Measurements from ENCODE around the gene ARHGAP10. TPM values are rescaled to one million over a fixed set of nuclear protein-coding genes. Genes with fewer than 3 reads are reported as not detected.

The ARHGAP10 gene
- total RNA-seq, 4 donors from 2014 or later = 131 to 217 (median 206) TPM

GRCh38 chr4:147786031-147786430 is 54.1 kb downstream of the ARHGAP10 start:
- TF ChIP-seq EP300 (IDR thresholded peaks at IDR 0.05) (no peak), CTCF (IDR thresholded peaks at IDR 0.05) (no peak), POLR2A (IDR thresholded peaks at IDR 0.05) (no peak)
- Histone ChIP-seq H3K27me3 (no peaks in the 10 kb centered on the region), H3K27ac (peak overlapping the region in 2 of 4 donors; percentile 11 to 16), H3K4me1 (peaks cover 0 to 59% (median 17%) of the 10 kb centered on the region in 4 donors), H3K9me3 (no peaks in the 10 kb centered on the region), H3K4me3 (no peak overlapping the region), H3K36me3 (no peaks in the 10 kb centered on the region)
- no peak for DNase-seq (ENCODE audit: low spot score in 2 of 2)
- WGBS, 2 donors = 66 to 73% methylated on average over 2 of the region's 2 CpGs

- Histone ChIP-seq H3K27ac (peak overlapping the region in 2 of 4 donors; percentile 16 to 76), H3K36me3 (no peaks in the 10 kb centered on the region), H3K4me1 (peaks cover 0 to 59% (median 20%) of the 10 kb centered on the region in 4 donors), H3K9me3 (no peaks in the 10 kb centered on the region), H3K27me3 (no peaks in the 10 kb centered on the region), H3K4me3 (no peak overlapping the region)
- TF ChIP-seq POLR2A (IDR thresholded peaks at IDR 0.05) = no peak
- TF ChIP-seq CTCF (IDR thresholded peaks at IDR 0.05) = no peak
- no peak for TF ChIP-seq EP300 (IDR thresholded peaks at IDR 0.05)
- no peak for DNase-seq (ENCODE audit: low spot score in 2 of 2)
- WGBS, 2 donors = 61 to 68% methylated on average over 2 of the region's 2 CpGs
Measured at GRCh38 chr4:147786531-147786930, 54.6 kb downstream of the ARHGAP10 start.

GRCh38 chr4:147787204-147787603 is 55.3 kb downstream of the ARHGAP10 start:
- H3K27ac ChIP-seq = peak overlapping the region in 2 of 4 donors; percentile 71 to 76
- H3K4me1 ChIP-seq = peaks cover 0 to 66% (median 21%) of the 10 kb centered on the region in 4 donors
- TF ChIP-seq CTCF (IDR thresholded peaks at IDR 0.05) (no peak), POLR2A (IDR thresholded peaks at IDR 0.05) (no peak), EP300 (IDR thresholded peaks at IDR 0.05) (no peak)
- H3K36me3 ChIP-seq = no peaks in the 10 kb centered on the region
- DNase-seq (ENCODE audit: low spot score in 2 of 2) = no peak
- no peaks in the 10 kb centered on the region for H3K9me3 ChIP-seq
- H3K27me3 ChIP-seq = no peaks in the 10 kb centered on the region
- WGBS, 2 donors = 67 to 74% methylated on average over 2 of the region's 2 CpGs
- no peak overlapping the region for H3K4me3 ChIP-seq

- Histone ChIP-seq H3K4me1 (peaks cover 0 to 81% (median 31%) of the 10 kb centered on the region in 4 donors), H3K4me3 (no peak overlapping the region), H3K36me3 (no peaks in the 10 kb centered on the region), H3K27me3 (no peaks in the 10 kb centered on the region), H3K9me3 (no peaks in the 10 kb centered on the region), H3K27ac (peak overlapping the region in 2 of 4 donors; percentile 71 to 76)
- 51 to 62% methylated on average over 3 of the region's 3 CpGs for WGBS, 2 donors
- no peak for DNase-seq (ENCODE audit: low spot score in 2 of 2)
- TF ChIP-seq CTCF (IDR thresholded peaks at IDR 0.05) (no peak), POLR2A (IDR thresholded peaks at IDR 0.05) (no peak), EP300 (IDR thresholded peaks at IDR 0.05) (peak in 1 of 2 donors; percentile 23)
Measured at GRCh38 chr4:147788791-147789190, 56.9 kb downstream of the ARHGAP10 start.

- WGBS, 2 donors = 53 to 70% methylated on average over 2 of the region's 2 CpGs
- Histone ChIP-seq H3K36me3 (no peaks in the 10 kb centered on the region), H3K27ac (peak overlapping the region in 2 of 4 donors; percentile 57 to 76), H3K4me3 (no peak overlapping the region), H3K4me1 (peaks cover 0 to 84% (median 33%) of the 10 kb centered on the region in 4 donors), H3K27me3 (no peaks in the 10 kb centered on the region), H3K9me3 (no peaks in the 10 kb centered on the region)
- TF ChIP-seq EP300 (IDR thresholded peaks at IDR 0.05) (no peak), CTCF (IDR thresholded peaks at IDR 0.05) (no peak), POLR2A (IDR thresholded peaks at IDR 0.05) (no peak)
- no peak for DNase-seq (ENCODE audit: low spot score in 2 of 2)
Measured at GRCh38 chr4:147789596-147789995, 57.7 kb downstream of the ARHGAP10 start.
